HCT116 (cell line): Measurements from ENCODE around the gene PTPN23. TPM values are rescaled to one million over a fixed set of nuclear protein-coding genes. Genes with fewer than 3 reads are reported as not detected.

ENCODE experiments used
- ATAC-seq: fragments of 200-7000 bp; cut with Tn5 transposase; 2 replicates; pipeline ENCODE4 v1.9.1; 2020; ENCODE audit warnings: mild to moderate bottlenecking, moderate library complexity
- BruUV-seq: library from RNA; stranded (reverse); fragments of 400-500 nt; replicated peaks from 2 replicates; lab custom pipeline; 2021; lab: Mats Ljungman, UMichigan
- CTCF ChIA-PET: fragments of 300-600 bp; sonication (Branson Sonifier 250); formaldehyde crosslinking; loops from one replicate; lab custom pipeline; 2021; ENCODE audit warnings: antibody characterized with exemption; lab: Charles Lee
- POLR2A ChIA-PET: fragments of 300-600, 350-600 bp; sonication (Branson Sonifier 250); formaldehyde crosslinking; loops from one replicate; lab custom pipeline; 2021; ENCODE audit warnings: antibody characterized with exemption; lab: Charles Lee
- RAD21 ChIA-PET, 2 experiments: fragments of 300-600 bp; sonication (Branson Sonifier 250); formaldehyde crosslinking; loops; one replicate each; lab custom pipeline; 2023; ENCODE audit warnings: low total read pairs in 2 of 2; ENCODE audit not compliant: uncharacterized antibody in 2 of 2, unreplicated experiment in 2 of 2, low non-redundant PET in 1 of 2; lab: Charles Lee
- DNase-seq: peaks from one replicate; pipeline ENCODE4 v3.0.0-alpha.2; 2010; ENCODE audit warnings: low read depth, low spot score
- H2AFZ ChIP-seq: fragments of 200-600 bp; shearing (Covaris generic), sonication (generic); 2 replicates; pipeline ENCODE4 v1.6.1; 2017; ENCODE audit warnings: low read depth, mixed run types, mixed read lengths, antibody characterized with exemption, low read length; ENCODE audit not compliant: poor library complexity, severe bottlenecking
- H3K27ac ChIP-seq: 2 replicates; pipeline ENCODE4 v1.5.1; 2012; ENCODE audit warnings: low read depth, low read length
- H3K27me3 ChIP-seq: fragments of 200-600 bp; sonication (generic); 2 replicates; pipeline ENCODE4 v1.6.1; 2016; ENCODE audit warnings: mixed run types, low read length, mixed read lengths; ENCODE audit not compliant: insufficient read depth
- H3K36me3 ChIP-seq, 2 experiments: fragments of 200-500 bp in 1 of 2; fragments of 200-600 bp in 1 of 2; sonication (Bioruptor generic) in 1 of 2; sonication (generic) in 1 of 2; 2 replicates each; pipeline versions ENCODE4 v1.5.1 to v1.6.1; 2014 to 2016; ENCODE audit warnings: low read length in 2 of 2, inconsistent platforms in 1 of 2, mixed read lengths in 1 of 2, mixed run types in 1 of 2; ENCODE audit not compliant: insufficient read depth in 2 of 2, control insufficient read depth in 1 of 2
- H3K4me1 ChIP-seq, 2 experiments: fragments of 200-600 bp in 1 of 2; sonication (generic) in 1 of 2; 2 replicates each; pipeline versions ENCODE4 v1.5.1 to v1.6.1; 2012 to 2017; ENCODE audit warnings: low read length in 2 of 2, inconsistent platforms in 1 of 2, mild to moderate bottlenecking in 1 of 2, mixed read lengths in 1 of 2, mixed run types in 1 of 2, moderate library complexity in 1 of 2; ENCODE audit not compliant: insufficient read depth in 2 of 2, control insufficient read depth in 1 of 2
- H3K4me2 ChIP-seq: fragments of 200-600 bp; sonication (generic); 2 replicates; pipeline ENCODE4 v1.6.1; 2017; ENCODE audit warnings: mixed run types, low read length, mixed read lengths
- H3K4me3 ChIP-seq, 2 experiments: fragments of 200-600 bp in 1 of 2; sonication (generic) in 1 of 2; replicated peaks in 1 of 2; 2 replicates each; pipeline ENCODE4 v1.5.1; 2011 to 2016; ENCODE audit warnings: low read length in 2 of 2, control low read depth in 1 of 2, low read depth in 1 of 2, mild to moderate bottlenecking in 1 of 2, mixed read lengths in 1 of 2, mixed run types in 1 of 2
- H3K79me2 ChIP-seq: fragments of 200-600 bp; sonication (generic); 2 replicates; pipeline ENCODE4 v1.6.1; 2017; ENCODE audit warnings: mild to moderate bottlenecking, mixed run types, low read length, moderate library complexity, mixed read lengths; ENCODE audit not compliant: insufficient read depth
- H3K9ac ChIP-seq: fragments of 200-600 bp; sonication (generic); 2 replicates; pipeline ENCODE4 v1.6.1; 2016; ENCODE audit warnings: low read length, mixed read lengths
- H3K9me2 ChIP-seq: fragments of 200-600 bp; sonication (generic), shearing (Covaris generic); 2 replicates; pipeline ENCODE4 v1.6.1; 2017; ENCODE audit warnings: mixed run types, mild to moderate bottlenecking, moderate library complexity; ENCODE audit not compliant: insufficient read depth
- H3K9me3 ChIP-seq, 2 experiments: fragments of 200-500 bp in 1 of 2; fragments of 200-600 bp in 1 of 2; sonication (Bioruptor generic) in 1 of 2; sonication (generic) in 1 of 2; 2 replicates each; pipeline ENCODE4 v1.6.1; 2014 to 2017; ENCODE audit warnings: low read length in 2 of 2, mixed read lengths in 2 of 2, inconsistent platforms in 1 of 2, low read depth in 1 of 2, mild to moderate bottlenecking in 1 of 2, mixed run types in 1 of 2, moderate library complexity in 1 of 2; ENCODE audit not compliant: control insufficient read depth in 1 of 2, insufficient read depth in 1 of 2
- H4K20me1 ChIP-seq: fragments of 200-600 bp; sonication (generic), shearing (Covaris generic); 2 replicates; pipeline ENCODE4 v1.6.1; 2017; ENCODE audit warnings: mixed run types, mild to moderate bottlenecking, moderate library complexity; ENCODE audit not compliant: insufficient read depth
- CBX3 ChIP-seq: IDR thresholded peaks from 2 replicates; pipeline ENCODE4 v1.6.1; 2012; ENCODE audit warnings: low read depth
- ELF1 ChIP-seq: IDR thresholded peaks from 2 replicates; pipeline ENCODE4 v1.6.1; 2012; ENCODE audit warnings: low read depth, borderline replicate concordance
- EZH2 ChIP-seq: fragments of 200-600 bp; sonication (generic); IDR thresholded peaks from 2 replicates; pipeline ENCODE4 v1.6.1; 2017; ENCODE audit warnings: antibody characterized with exemption, mixed run types
- EZH2phosphoT487 ChIP-seq: fragments of 200-600 bp; IDR thresholded peaks from 2 replicates; pipeline ENCODE4 v1.6.1; 2018; ENCODE audit warnings: antibody characterized with exemption, borderline replicate concordance
- POLR2A ChIP-seq: IDR thresholded peaks from 2 replicates; pipeline ENCODE4 v1.7.0; 2011; ENCODE audit warnings: borderline replicate concordance; ENCODE audit not compliant: insufficient read depth, insufficient read length; ENCODE audit errors: extremely low read depth
- POLR2AphosphoS5 ChIP-seq: IDR thresholded peaks from 2 replicates; pipeline ENCODE4 v1.6.1; 2011; ENCODE audit warnings: mild to moderate bottlenecking, low read depth, low read length, moderate library complexity
- RAD21 ChIP-seq: IDR thresholded peaks from 2 replicates; pipeline ENCODE4 v1.6.1; 2012; ENCODE audit warnings: low read depth, mild to moderate bottlenecking
- TCF7L2 ChIP-seq: IDR thresholded peaks from 2 replicates; pipeline ENCODE4 v1.7.0; 2011; ENCODE audit warnings: borderline replicate concordance, inconsistent platforms; ENCODE audit not compliant: insufficient read depth, insufficient read length; ENCODE audit errors: extremely low read depth
- YY1 ChIP-seq: IDR thresholded peaks from 2 replicates; pipeline ENCODE4 v1.6.1; 2011; ENCODE audit warnings: low read length, low read depth, moderate library complexity, mild to moderate bottlenecking; ENCODE audit not compliant: insufficient replicate concordance; ENCODE audit errors: extremely low read depth
- ZFX ChIP-seq: fragments of 450-650 bp; IDR thresholded peaks from 2 replicates; pipeline ENCODE4 v1.6.1; 2017
- intact Hi-C: fragments of 100-400 bp; cut with micrococcal nuclease; formaldehyde crosslinking; loops from 2 replicates; pipeline ENCODE4 v1.10.0; 2022
- total RNA-seq: library from RNA; stranded (reverse); gene quantifications from one replicate; pipeline ENCODE4 v1.2.1, GENCODE V29; 2021; ENCODE audit not compliant: unreplicated experiment

The PTPN23 gene
- total RNA-seq, 1 experiment from 2014 or later: 56.5 TPM

DNA sequence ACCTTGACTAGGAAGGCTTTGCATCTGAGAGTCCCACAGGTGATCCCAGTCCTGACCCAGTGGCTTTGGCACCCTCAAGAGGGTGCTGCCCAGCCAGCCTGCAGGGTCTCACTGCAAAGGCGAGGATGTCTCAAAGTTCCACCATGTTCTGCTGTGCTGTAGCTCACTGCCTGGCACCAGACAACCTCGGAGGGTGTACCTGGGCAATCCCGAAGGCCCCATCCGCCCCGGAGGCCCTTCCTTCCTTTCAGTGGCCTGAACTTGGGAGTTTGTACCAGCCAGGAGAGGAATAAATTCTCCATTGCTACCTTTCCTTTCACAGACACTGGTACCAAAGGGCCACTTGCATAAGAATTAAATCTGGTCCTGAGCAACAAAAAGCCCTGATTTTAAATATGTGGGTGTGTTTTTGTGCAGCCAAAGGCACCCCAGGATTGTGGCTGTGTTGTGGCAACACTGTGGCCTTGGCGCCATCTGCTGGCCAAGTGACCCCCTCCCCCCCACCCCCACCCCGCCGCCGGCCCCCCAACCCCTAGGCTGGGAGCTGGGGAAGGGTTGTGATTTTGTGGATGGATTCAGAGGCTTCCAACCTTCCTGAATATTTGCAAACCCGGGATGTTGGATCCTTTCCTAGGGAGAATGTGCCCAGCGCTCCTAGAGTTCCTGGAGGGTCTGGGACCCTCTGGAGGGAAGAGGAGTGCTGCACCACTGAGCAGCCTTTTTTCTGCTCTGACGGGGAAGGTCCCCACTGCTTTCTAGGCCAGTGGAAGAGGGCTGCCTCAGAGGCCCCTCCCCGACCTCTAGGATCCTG is 9.7 kb upstream of the PTPN23 start:
- Histone ChIP-seq H3K4me3 (no peak overlapping the region), H3K4me2 (no peak overlapping the region), H3K9me2 (no peaks in the 10 kb centered on the region), H3K27me3 (no peaks in the 10 kb centered on the region), H4K20me1 (no peaks in the 10 kb centered on the region), H3K27ac (no peak overlapping the region), H3K9me3 (no peaks in the 10 kb centered on the region), H3K79me2 (no peaks in the 10 kb centered on the region), H2AFZ (no peak overlapping the region), H3K4me1 (no peaks in the 10 kb centered on the region), H3K36me3 (no peaks in the 10 kb centered on the region), H3K9ac (no peak overlapping the region)
- POLR2A ChIA-PET: interaction anchor here (1.3 kb wide), 1 partner anchor 10 kb away, joined by 7 read pairs; the partner anchor contains the start of gene PTPN23
- peak; percentile 51 for TF ChIP-seq RAD21
- no peak for TF ChIP-seq POLR2A
- BruUV-seq: no TSS peak
- DNase-seq (no peak), ATAC-seq (peak; percentile 79)
- intact Hi-C loops: loop anchor here (1.0 to 5.0 kb wide), 2 partner anchors 504 to 666 kb away; no protein-coding TSS in a partner anchor
- CTCF ChIA-PET: interaction anchor here (0.6 to 1.2 kb wide), 2 partner anchors 8 to 121 kb away, joined by 3 to 6 read pairs; no protein-coding TSS in a partner anchor
- RAD21 ChIA-PET: interaction anchor here (0.6 kb wide), 2 partner anchors 404 to 662 kb away, joined by 3 read pairs; no protein-coding TSS in a partner anchor

GRCh38 chr3:47374587-47374986 is 6.2 kb upstream of the PTPN23 start:
- BruUV-seq: no TSS peak
- intact Hi-C loops: loop anchor here (5.0 kb wide), 1 partner anchor 507 kb away; no protein-coding TSS in a partner anchor
- ATAC-seq (no peak), DNase-seq (no peak)
- no peaks in the 10 kb centered on the region for H3K9me2 ChIP-seq
- RAD21 ChIA-PET: no interaction called here
- TF ChIP-seq EZH2phosphoT487 (no peak), EZH2 (no peak), CBX3 (no peak), TCF7L2 (no peak), ZFX (no peak), YY1 (no peak), POLR2AphosphoS5 (no peak), ELF1 (no peak)
- H3K27me3 ChIP-seq: no peaks in the 10 kb centered on the region
- no peak overlapping the region for H3K9ac ChIP-seq
- CTCF ChIA-PET: no interaction called here
- H3K79me2 ChIP-seq: peaks cover 10% of the 10 kb centered on the region
- H3K4me2 ChIP-seq: no peak overlapping the region
- no peaks in the 10 kb centered on the region for H3K36me3 ChIP-seq
- H4K20me1 ChIP-seq: no peaks in the 10 kb centered on the region
- no peaks in the 10 kb centered on the region for H3K9me3 ChIP-seq
- POLR2A ChIA-PET: no interaction called here
- H3K27ac ChIP-seq: no peak overlapping the region
- H3K4me3 ChIP-seq: no peak overlapping the region
- H3K4me1 ChIP-seq: peaks cover 6 to 10% of the 10 kb centered on the region in 2 experiments
- no peak overlapping the region for H2AFZ ChIP-seq
